Measurements from ENCODE around the gene EPHA4.

The EPHA4 gene

GRCh38 chr2:221476195-221476594 lies 95.9 kb downstream of the EPHA4 start:
- no peak for DNase-seq (ENCODE audit: low read depth in 2 of 2)

GRCh38 chr2:221473451-221473850 lies 98.7 kb downstream of the EPHA4 start:
- DNase-seq (ENCODE audit: low read depth in 2 of 2) = no peak

- DNase-seq (ENCODE audit: low read depth in 2 of 2) = no peak
These were observed 103.8 kb downstream of the EPHA4 start for GRCh38 chr2:221468317-221468716.

GRCh38 chr2:221467610-221468009 lies 104.5 kb downstream of the EPHA4 start:
- no peak for DNase-seq (ENCODE audit: low read depth in 2 of 2)

- DNase-seq (ENCODE audit: low read depth in 2 of 2) = no peak
These were observed 105.4 kb downstream of the EPHA4 start for GRCh38 chr2:221466744-221467143.

GRCh38 chr2:221465776-221466175 lies 106.3 kb downstream of the EPHA4 start:
- no peak for DNase-seq (ENCODE audit: low read depth in 2 of 2)

GRCh38 chr2:221464971-221465370 lies 107.1 kb downstream of the EPHA4 start:
- no peak for DNase-seq (ENCODE audit: low read depth in 2 of 2)

GRCh38 chr2:221463241-221463896 lies 108.7 kb downstream of the EPHA4 start:
- DNase-seq (ENCODE audit: low read depth in 2 of 2) = no peak

- DNase-seq (ENCODE audit: low read depth in 2 of 2) = no peak
These were observed 110.2 kb downstream of the EPHA4 start for GRCh38 chr2:221461901-221462300.

- no peak for DNase-seq (ENCODE audit: low read depth in 2 of 2)
These were observed 112.0 kb downstream of the EPHA4 start for GRCh38 chr2:221460136-221460535.

- DNase-seq (ENCODE audit: low read depth in 2 of 2) = no peak
These were observed 113.5 kb downstream of the EPHA4 start for GRCh38 chr2:221458578-221458977.

GRCh38 chr2:221455214-221455613 lies 116.9 kb downstream of the EPHA4 start:
- DNase-seq (ENCODE audit: low read depth in 2 of 2) = no peak

- no peak for DNase-seq (ENCODE audit: low read depth in 2 of 2)
These were observed 117.5 kb downstream of the EPHA4 start for GRCh38 chr2:221454459-221455105.

- DNase-seq (ENCODE audit: low read depth in 2 of 2) = no peak
These were observed 120.0 kb downstream of the EPHA4 start for GRCh38 chr2:221451862-221452788.

GRCh38 chr2:221450280-221450679 lies 121.8 kb downstream of the EPHA4 start:
- no peak for DNase-seq (ENCODE audit: low read depth in 2 of 2)

- no peak for DNase-seq (ENCODE audit: low read depth in 2 of 2)
These were observed 122.7 kb downstream of the EPHA4 start for GRCh38 chr2:221449406-221449805.

GRCh38 chr2:221448844-221449390 lies 123.2 kb downstream of the EPHA4 start:
- no peak for DNase-seq (ENCODE audit: low read depth in 2 of 2)

- DNase-seq (ENCODE audit: low read depth in 2 of 2) = no peak
These were observed 123.9 kb downstream of the EPHA4 start for GRCh38 chr2:221448057-221448843.

GRCh38 chr2:221447310-221447709 lies 124.8 kb downstream of the EPHA4 start:
- DNase-seq (ENCODE audit: low read depth in 2 of 2) = peak; percentile 17 to 18

- no peak for DNase-seq (ENCODE audit: low read depth in 2 of 2)
These were observed 126.0 kb downstream of the EPHA4 start for GRCh38 chr2:221446140-221446539.

- peak; percentile 26 to 29 for DNase-seq (ENCODE audit: low read depth in 2 of 2)
These were observed 128.0 kb downstream of the EPHA4 start for GRCh38 chr2:221444106-221444505.

All from fibroblast of skin of left quadriceps (primary cell).